Measurements from ENCODE around the gene JAG2. TPM values are rescaled to one million over a fixed set of nuclear protein-coding genes. Genes with fewer than 3 reads are reported as not detected.

Gene JAG2
- total RNA-seq, 1 donor from 2014 or later = 3.8 TPM

GRCh38 chr14:105213361-105213760, 44.8 kb upstream of the JAG2 start:
- H3K4me1 Mint-ChIP-seq (ENCODE audit: low read depth) = no peaks in the 10 kb centered on the region
- DNase-seq (ENCODE audit: low spot score, unreplicated experiment) = no peak
- H3K27ac Mint-ChIP-seq = peak overlapping the region; percentile 29
- no peak for TF ChIP-seq CTCF (IDR thresholded peaks at IDR 0.05; ENCODE audit: unreplicated experiment)
- H3K4me3 Mint-ChIP-seq (ENCODE audit: low read depth) = no peak overlapping the region
- H3K36me3 Mint-ChIP-seq (ENCODE audit: insufficient read depth) = peaks cover 4% of the 10 kb centered on the region
- no peaks in the 10 kb centered on the region for H3K9me3 Mint-ChIP-seq (ENCODE audit: low read depth)
- H3K27me3 Mint-ChIP-seq = no peaks in the 10 kb centered on the region

GRCh38 chr14:105212541-105213300, 44.1 kb upstream of the JAG2 start:
- Mint-ChIP-seq H3K27ac (no peak overlapping the region), H3K9me3 (ENCODE audit: low read depth) (no peaks in the 10 kb centered on the region), H3K27me3 (no peaks in the 10 kb centered on the region), H3K4me3 (ENCODE audit: low read depth) (no peak overlapping the region), H3K4me1 (ENCODE audit: low read depth) (no peaks in the 10 kb centered on the region), H3K36me3 (ENCODE audit: insufficient read depth) (peaks cover 4% of the 10 kb centered on the region)
- no peak for TF ChIP-seq CTCF (IDR thresholded peaks at IDR 0.05; ENCODE audit: unreplicated experiment)
- no peak for DNase-seq (ENCODE audit: low spot score, unreplicated experiment)

GRCh38 chr14:105211758-105212089, 43.1 kb upstream of the JAG2 start:
- DNase-seq (ENCODE audit: low spot score, unreplicated experiment) = no peak
- no peaks in the 10 kb centered on the region for H3K4me1 Mint-ChIP-seq (ENCODE audit: low read depth)
- no peaks in the 10 kb centered on the region for H3K9me3 Mint-ChIP-seq (ENCODE audit: low read depth)
- H3K4me3 Mint-ChIP-seq (ENCODE audit: low read depth) = no peak overlapping the region
- H3K27me3 Mint-ChIP-seq = no peaks in the 10 kb centered on the region
- no peak overlapping the region for H3K27ac Mint-ChIP-seq
- TF ChIP-seq CTCF (IDR thresholded peaks at IDR 0.05; ENCODE audit: unreplicated experiment) = no peak
- peaks cover 4% of the 10 kb centered on the region for H3K36me3 Mint-ChIP-seq (ENCODE audit: insufficient read depth)

- no peaks in the 10 kb centered on the region for H3K9me3 Mint-ChIP-seq (ENCODE audit: low read depth)
- H3K27me3 Mint-ChIP-seq = no peaks in the 10 kb centered on the region
- H3K36me3 Mint-ChIP-seq (ENCODE audit: insufficient read depth) = peaks cover 4% of the 10 kb centered on the region
- H3K27ac Mint-ChIP-seq = no peak overlapping the region
- no peak for DNase-seq (ENCODE audit: low spot score, unreplicated experiment)
- H3K4me1 Mint-ChIP-seq (ENCODE audit: low read depth) = no peaks in the 10 kb centered on the region
- TF ChIP-seq CTCF (IDR thresholded peaks at IDR 0.05; ENCODE audit: unreplicated experiment) = no peak
- H3K4me3 Mint-ChIP-seq (ENCODE audit: low read depth) = no peak overlapping the region
Observed at GRCh38 chr14:105211086-105211757, 42.6 kb upstream of the JAG2 start.

- H3K4me1 Mint-ChIP-seq (ENCODE audit: low read depth) = no peaks in the 10 kb centered on the region
- H3K27me3 Mint-ChIP-seq = no peaks in the 10 kb centered on the region
- no peak for DNase-seq (ENCODE audit: low spot score, unreplicated experiment)
- no peak for TF ChIP-seq CTCF (IDR thresholded peaks at IDR 0.05; ENCODE audit: unreplicated experiment)
- H3K36me3 Mint-ChIP-seq (ENCODE audit: insufficient read depth) = peaks cover 1% of the 10 kb centered on the region
- no peak overlapping the region for H3K4me3 Mint-ChIP-seq (ENCODE audit: low read depth)
- H3K9me3 Mint-ChIP-seq (ENCODE audit: low read depth) = no peaks in the 10 kb centered on the region
- no peak overlapping the region for H3K27ac Mint-ChIP-seq
Observed at GRCh38 chr14:105210266-105211025, 41.9 kb upstream of the JAG2 start.
